HAP-1 (cell line): Measurements from ENCODE around the gene TBC1D3B.
"Not testable (repeated sequence)": the region's sequence is repeated elsewhere in the genome, so short reads cannot be mapped to it uniquely, and the experiment has no call there.

Experiments
- DNase-seq, 2 experiments: peaks; one replicate each; pipeline ENCODE4 v3.0.0-alpha.2; 2016 to 2020; ENCODE audit warnings: low spot score in 2 of 2
- H3K27me3 ChIP-seq: fragments of 250-450 bp; sonication (Bioruptor Pico); 2 replicates; pipeline ENCODE4 v1.5.1; 2020; ENCODE audit warnings: low read depth, mild to moderate bottlenecking, moderate library complexity
- H3K36me3 ChIP-seq: fragments of 250-450 bp; sonication (Bioruptor Pico); replicated peaks from 2 replicates; pipeline ENCODE4 v1.5.1; 2020; ENCODE audit warnings: mild to moderate bottlenecking
- H3K4me1 ChIP-seq: fragments of 250-450 bp; sonication (Bioruptor Pico); 2 replicates; pipeline ENCODE4 v1.5.1; 2020; ENCODE audit warnings: mild to moderate bottlenecking
- H3K4me3 ChIP-seq: fragments of 250-450 bp; sonication (Bioruptor Pico); 2 replicates; pipeline ENCODE4 v1.5.1; 2020; ENCODE audit warnings: mild to moderate bottlenecking, moderate library complexity
- H3K9me3 ChIP-seq: fragments of 250-450 bp; sonication (Bioruptor Pico); 2 replicates; pipeline ENCODE4 v1.5.1; 2020; ENCODE audit warnings: mild to moderate bottlenecking, moderate library complexity
- in situ Hi-C: fragments of 300-500 bp; cut with MboI; formaldehyde crosslinking; loops from 3 replicates; pipeline ENCODE4 v1.14.3; 2020; ENCODE audit warnings: low sequenced_read_pairs, inconsistent platforms, mixed read lengths

The TBC1D3B gene

GRCh38 chr17:36193216-36193775, 16.9 kb upstream of the TBC1D3B start:
- in situ Hi-C loops = loop anchor here (25.0 kb wide), 1 partner anchor 294 kb away; the partner anchor contains the start of gene ZNHIT3
- no peak overlapping the region for H3K4me3 ChIP-seq
- no peaks in the 10 kb centered on the region for H3K9me3 ChIP-seq
- H3K36me3 ChIP-seq = no peaks in the 10 kb centered on the region
- no peaks in the 10 kb centered on the region for H3K27me3 ChIP-seq
- no peaks in the 10 kb centered on the region for H3K4me1 ChIP-seq
- no peak for DNase-seq

DNA sequence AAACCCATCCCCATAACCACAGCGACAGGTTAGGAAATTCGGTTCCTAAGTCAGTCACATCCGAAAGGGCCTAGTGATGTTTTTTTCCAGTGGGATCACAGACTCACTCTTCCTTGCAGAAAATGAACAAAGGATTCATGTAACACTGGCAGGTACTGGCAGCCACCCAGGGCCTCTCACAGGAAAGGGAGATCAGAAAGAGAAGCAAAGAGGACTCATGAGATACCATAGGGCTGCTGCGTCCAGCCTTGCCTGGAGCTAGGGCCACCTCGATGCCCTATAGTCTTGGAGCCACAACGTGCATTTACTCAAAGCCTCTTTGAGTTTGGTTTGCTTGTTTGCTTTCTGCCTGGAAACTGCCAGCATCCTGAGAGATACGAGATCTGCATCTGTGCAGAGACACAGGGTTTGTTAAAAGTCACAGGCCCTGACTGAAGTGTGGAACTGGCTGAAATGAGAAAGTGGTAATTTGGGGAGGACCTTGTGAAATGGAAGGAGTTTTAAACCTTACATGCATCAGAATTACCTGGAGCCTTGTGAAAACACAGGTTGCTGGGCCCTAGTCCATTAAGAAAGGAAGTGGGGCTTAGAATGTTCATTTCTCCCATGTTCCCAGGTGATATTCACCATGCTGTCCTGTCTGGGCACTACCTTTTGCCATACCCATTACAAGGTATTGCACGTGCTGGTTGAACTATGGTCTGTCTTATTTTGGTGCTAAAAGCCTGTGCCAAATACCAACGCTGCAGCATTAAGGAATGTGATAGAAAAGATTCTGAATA, 14.3 kb upstream of the TBC1D3B start:
- not testable (repeated sequence) for H3K9me3 ChIP-seq, H3K4me3 ChIP-seq, H3K27me3 ChIP-seq, H3K4me1 ChIP-seq, H3K36me3 ChIP-seq, DNase-seq
- in situ Hi-C loops = loop anchor here (25.0 kb wide), 1 partner anchor 297 kb away; the partner anchor contains the start of gene ZNHIT3

DNA sequence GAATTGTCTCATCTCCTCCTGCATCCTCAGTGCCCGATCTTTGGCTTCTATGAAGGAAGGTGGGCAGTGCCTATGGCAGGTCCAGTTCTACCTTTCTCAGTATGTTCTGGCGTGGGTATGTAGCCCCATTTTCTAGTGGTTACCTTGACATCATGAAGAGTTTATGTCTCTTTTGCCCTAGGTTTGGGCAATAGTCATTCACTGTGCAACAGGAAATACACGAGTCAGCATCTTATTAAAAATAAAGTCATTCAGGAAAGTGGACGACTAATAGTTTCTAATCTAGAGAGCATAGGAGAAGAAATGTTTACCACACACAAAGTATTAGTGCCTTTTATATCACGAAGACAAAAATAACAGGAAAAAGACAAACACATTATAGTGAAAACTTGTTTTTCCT, 13.6 kb upstream of the TBC1D3B start:
- DNase-seq, H3K27me3 ChIP-seq, H3K36me3 ChIP-seq, H3K4me3 ChIP-seq, H3K4me1 ChIP-seq, H3K9me3 ChIP-seq: not testable (repeated sequence)
- in situ Hi-C loops = loop anchor here (25.0 kb wide), 1 partner anchor 297 kb away; the partner anchor contains the start of gene ZNHIT3

DNA sequence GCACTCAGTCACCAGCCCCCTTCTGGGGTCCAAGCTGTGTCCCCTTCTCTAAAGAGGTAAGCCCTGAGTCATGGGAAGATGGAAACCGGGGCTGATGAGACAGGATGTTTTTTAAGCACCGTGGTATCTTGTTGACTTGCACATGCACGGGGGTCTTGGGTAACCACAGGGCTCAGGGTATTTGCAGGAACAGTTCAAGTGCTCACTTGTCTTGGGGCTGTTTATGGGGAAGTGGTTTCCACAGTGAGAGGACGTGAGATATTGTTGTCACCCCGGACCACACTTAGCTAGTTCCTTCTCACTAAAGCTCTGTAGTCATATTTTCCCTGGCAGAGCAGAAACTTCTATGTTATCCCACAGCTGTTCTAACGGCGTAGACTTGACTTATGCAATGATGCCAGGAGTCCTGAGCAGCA, 12.5 kb upstream of the TBC1D3B start:
- no peak overlapping the region for H3K4me3 ChIP-seq
- H3K27me3 ChIP-seq = no peaks in the 10 kb centered on the region
- in situ Hi-C loops = loop anchor here (25.0 kb wide), 1 partner anchor 298 kb away; the partner anchor contains the start of gene ZNHIT3
- H3K36me3 ChIP-seq = no peaks in the 10 kb centered on the region
- DNase-seq = no peak
- H3K9me3 ChIP-seq = no peaks in the 10 kb centered on the region
- no peaks in the 10 kb centered on the region for H3K4me1 ChIP-seq

DNA sequence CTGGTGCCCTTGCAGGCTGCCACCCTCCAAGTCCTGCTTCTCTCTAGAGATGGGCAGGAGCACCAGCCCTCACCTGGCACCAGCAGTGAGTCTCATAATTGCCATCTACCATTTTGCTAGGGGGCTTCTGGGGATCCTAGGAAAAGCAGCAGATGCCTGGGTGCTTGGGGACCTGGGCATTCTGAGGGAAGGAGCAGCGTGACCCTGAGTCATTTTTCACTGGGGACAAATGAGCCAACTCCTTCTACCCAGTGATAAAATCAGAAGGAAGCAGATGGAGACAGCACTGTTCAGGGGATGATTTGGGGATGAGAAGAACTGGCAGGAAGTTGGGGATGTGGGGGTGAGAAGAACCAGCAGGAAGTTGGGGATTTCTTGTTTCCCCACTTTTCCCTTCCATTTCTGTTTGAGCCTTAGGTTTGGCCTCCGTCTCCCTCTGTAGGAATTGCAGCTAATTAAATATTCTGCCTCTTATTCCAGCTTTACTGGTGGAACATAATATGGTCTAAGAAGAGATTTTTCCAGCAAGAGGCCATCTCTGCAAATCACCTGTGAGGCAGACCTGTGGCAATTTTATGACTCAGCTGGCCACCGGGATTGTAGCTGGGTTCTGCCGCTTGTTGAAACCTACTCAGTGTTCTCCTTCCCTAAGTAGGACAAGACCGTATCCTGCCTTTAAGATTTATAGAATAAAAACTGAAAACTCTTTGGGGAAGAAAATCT, 11.7 kb upstream of the TBC1D3B start:
- H3K36me3 ChIP-seq, H3K27me3 ChIP-seq, H3K9me3 ChIP-seq, H3K4me1 ChIP-seq, H3K4me3 ChIP-seq, DNase-seq: not testable (repeated sequence)
- in situ Hi-C loops = loop anchor here (25.0 kb wide), 1 partner anchor 299 kb away; the partner anchor contains the start of gene ZNHIT3

GRCh38 chr17:36186810-36187763, 10.7 kb upstream of the TBC1D3B start:
- not testable (repeated sequence) for H3K9me3 ChIP-seq, H3K4me3 ChIP-seq, DNase-seq, H3K4me1 ChIP-seq, H3K27me3 ChIP-seq, H3K36me3 ChIP-seq
- in situ Hi-C loops = loop anchor here (25.0 kb wide), 1 partner anchor 300 kb away; the partner anchor contains the start of gene ZNHIT3

- in situ Hi-C loops = loop anchor here (25.0 kb wide), 1 partner anchor 302 kb away; the partner anchor contains the start of gene ZNHIT3
- Histone ChIP-seq H3K36me3 (no peaks in the 10 kb centered on the region), H3K4me1 (no peaks in the 10 kb centered on the region; the same call in 1 of the 2 replicates), H3K4me3 (no peak overlapping the region), H3K9me3 (no peaks in the 10 kb centered on the region), H3K27me3 (no peaks in the 10 kb centered on the region)
- peak in 1 of 2 experiments; percentile 9 for DNase-seq
Measured at GRCh38 chr17:36185416-36185815, 9.0 kb upstream of the TBC1D3B start.

DNA sequence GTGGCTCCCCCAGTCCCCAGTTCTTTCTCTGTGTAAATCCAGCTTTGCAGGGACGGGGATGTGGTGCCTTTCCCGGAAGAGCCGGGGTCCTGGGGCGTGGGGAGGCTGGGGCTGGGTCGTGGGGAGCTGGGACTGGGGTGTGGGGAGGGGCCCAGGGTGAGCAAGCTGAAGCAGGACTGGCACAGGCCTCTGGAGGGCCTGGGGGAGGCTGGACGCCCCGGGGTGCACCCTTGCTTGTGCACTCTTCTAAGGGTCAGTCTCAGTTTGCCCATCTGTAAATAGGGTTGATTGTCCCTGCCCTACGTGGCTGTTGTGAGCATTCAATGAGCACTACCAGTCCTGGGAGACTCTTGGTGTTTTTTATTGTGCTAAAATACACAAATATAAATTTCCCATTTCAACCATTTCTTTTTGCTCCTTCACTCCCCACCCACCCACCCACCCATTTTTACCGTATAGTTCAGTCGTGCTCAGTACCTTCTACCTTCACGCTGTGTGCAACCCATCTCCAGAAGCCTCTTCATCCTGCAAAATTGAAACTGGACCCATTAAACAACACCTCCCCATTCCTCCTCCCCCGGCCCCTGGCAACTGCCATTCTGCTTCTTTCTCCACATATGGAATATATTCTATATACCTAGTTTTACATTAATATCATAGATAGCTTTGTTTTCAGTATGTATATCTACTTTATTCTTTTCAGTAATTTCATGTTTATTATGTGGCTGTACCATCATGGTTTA, 7.8 kb upstream of the TBC1D3B start:
- in situ Hi-C loops = loop anchor here (25.0 kb wide), 1 partner anchor 303 kb away; the partner anchor contains the start of gene ZNHIT3

DNA sequence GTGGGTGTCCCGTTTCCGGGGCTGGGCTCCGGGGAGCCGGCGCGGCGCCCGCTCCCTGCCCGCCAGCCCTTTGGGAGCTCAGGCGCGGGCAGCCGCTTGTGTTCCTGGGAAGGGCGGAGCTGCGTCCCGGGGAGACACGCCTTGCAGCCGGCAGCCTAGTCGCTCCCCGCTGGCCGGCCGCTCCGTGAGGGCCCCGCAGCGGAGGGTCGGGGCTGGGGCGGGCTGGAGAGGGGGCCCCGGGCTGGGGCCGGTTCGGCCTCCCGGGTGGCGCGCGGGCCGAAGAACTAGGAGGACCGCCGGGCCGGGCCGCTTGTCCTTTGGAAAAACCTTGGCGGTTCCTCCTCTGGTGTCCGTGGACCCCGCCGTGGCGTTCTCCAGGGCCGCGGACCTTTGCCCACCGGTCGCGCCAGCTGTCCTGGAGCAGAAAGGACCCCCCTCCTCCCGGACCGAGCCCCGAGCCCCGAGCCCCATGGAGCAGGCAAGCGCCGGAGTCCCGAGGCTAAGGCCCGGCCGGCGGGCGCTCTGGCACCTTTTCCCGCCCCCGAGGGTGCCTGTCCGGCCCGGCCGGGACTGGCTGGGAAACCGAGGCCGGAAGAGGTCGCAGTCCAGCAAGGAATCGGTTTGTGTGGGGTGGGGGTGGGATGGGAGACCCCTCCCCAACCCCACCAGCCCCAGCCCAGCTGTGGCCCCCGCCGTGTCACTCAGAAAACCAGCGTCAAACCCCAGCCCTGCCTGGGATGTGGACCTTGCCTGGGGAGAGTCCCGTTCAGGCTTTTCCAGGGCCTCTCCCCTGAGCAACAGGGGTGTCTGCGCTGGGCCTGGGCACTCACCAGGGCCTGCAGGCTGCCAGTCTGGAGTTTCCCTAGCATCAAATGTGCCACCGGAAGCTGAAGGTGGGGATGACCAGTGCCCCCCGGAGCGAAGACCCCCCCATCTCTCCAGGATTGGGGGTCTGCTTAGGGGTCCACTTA, 6.8 kb upstream of the TBC1D3B start:
- peak; percentile 43 to 79 for DNase-seq
- Histone ChIP-seq H3K27me3 (no peaks in the 10 kb centered on the region), H3K36me3 (no peaks in the 10 kb centered on the region), H3K4me1 (no peaks in the 10 kb centered on the region; the same call in 1 of the 2 replicates), H3K4me3 (peak overlapping the region; percentile 45), H3K9me3 (no peaks in the 10 kb centered on the region)
- in situ Hi-C loops = loop anchor here (25.0 kb wide), 1 partner anchor 304 kb away; the partner anchor contains the start of gene ZNHIT3

More for the DNA sequence above, 7.8 kb upstream of the TBC1D3B start:
- H3K9me3 ChIP-seq = no peaks in the 10 kb centered on the region
- DNase-seq = no peak
- peak overlapping the region; percentile 45 for H3K4me3 ChIP-seq
- H3K27me3 ChIP-seq = no peaks in the 10 kb centered on the region
- no peaks in the 10 kb centered on the region for H3K36me3 ChIP-seq
- no peaks in the 10 kb centered on the region; the same call in 1 of the 2 replicates for H3K4me1 ChIP-seq

GRCh38 chr17:36182176-36183000, 6.0 kb upstream of the TBC1D3B start:
- Histone ChIP-seq H3K4me1 (no peaks in the 10 kb centered on the region; the same call in 1 of the 2 replicates), H3K9me3 (no peaks in the 10 kb centered on the region), H3K27me3 (no peaks in the 10 kb centered on the region), H3K36me3 (no peaks in the 10 kb centered on the region), H3K4me3 (peak overlapping the region; percentile 45)
- no peak for DNase-seq
- in situ Hi-C loops = loop anchor here (25.0 kb wide), 1 partner anchor 305 kb away; the partner anchor contains the start of gene ZNHIT3
